Mesenchymal stem cell (in vitro differentiated cells and primary cell): ENCODE results near the gene CYTL1.
"Not testable (repeated sequence)": the region's sequence is repeated elsewhere in the genome, so short reads cannot be mapped to it uniquely, and the experiment has no call there.

Source experiments
- DNase-seq: peaks from one replicate; pipeline ENCODE4 v3.0.0-alpha.2; 2013
- H2AFZ ChIP-seq: one replicate; pipeline ENCODE4 v1.6.1; 2013; ENCODE audit warnings: low read depth, mild to moderate bottlenecking, control low read depth, inconsistent platforms, low read length, moderate library complexity
- H2AK5ac ChIP-seq: 2 replicates; pipeline ENCODE4 v1.6.1; 2013; ENCODE audit warnings: low read length, moderate library complexity, mild to moderate bottlenecking, inconsistent platforms; ENCODE audit not compliant: severe bottlenecking
- H2BK120ac ChIP-seq: one replicate; pipeline ENCODE4 v1.6.1; 2013; ENCODE audit warnings: low read depth, mild to moderate bottlenecking, inconsistent platforms, low read length, moderate library complexity
- H2BK12ac ChIP-seq, 2 experiments: one replicate each; pipeline ENCODE4 v1.6.1; 2013; ENCODE audit warnings: inconsistent platforms in 2 of 2, low read length in 2 of 2, mild to moderate bottlenecking in 2 of 2, moderate library complexity in 2 of 2, control low read depth in 1 of 2
- H2BK15ac ChIP-seq: one replicate; pipeline ENCODE4 v1.6.1; 2013; ENCODE audit warnings: mild to moderate bottlenecking, low read depth, inconsistent platforms; ENCODE audit not compliant: poor library complexity, severe bottlenecking
- H2BK5ac ChIP-seq: 2 replicates; pipeline ENCODE4 v1.6.1; 2013; ENCODE audit warnings: low read depth, mild to moderate bottlenecking, low read length, control low read depth, inconsistent platforms; ENCODE audit not compliant: poor library complexity, severe bottlenecking
- H3K14ac ChIP-seq, 2 experiments: one replicate each; pipeline ENCODE4 v1.6.1; 2013; ENCODE audit warnings: inconsistent platforms in 2 of 2, low read length in 2 of 2, control low read depth in 1 of 2, mild to moderate bottlenecking in 1 of 2, moderate library complexity in 1 of 2
- H3K18ac ChIP-seq, 2 experiments: one replicate each; pipeline ENCODE4 v1.6.1; 2013; ENCODE audit warnings: inconsistent platforms in 2 of 2, low read length in 2 of 2, control low read depth in 1 of 2, low read depth in 1 of 2, mild to moderate bottlenecking in 1 of 2
- H3K23ac ChIP-seq, 2 experiments: one replicate each; pipeline ENCODE4 v1.6.1; 2013; ENCODE audit warnings: inconsistent platforms in 2 of 2, low read length in 2 of 2, mild to moderate bottlenecking in 2 of 2, moderate library complexity in 2 of 2, control low read depth in 1 of 2
- H3K27ac ChIP-seq: 2 replicates; pipeline ENCODE4 v1.5.1; 2013; ENCODE audit warnings: mild to moderate bottlenecking, moderate library complexity, low read length, control low read depth, inconsistent platforms; ENCODE audit not compliant: poor library complexity, severe bottlenecking
- H3K27me3 ChIP-seq, 2 experiments: 2 replicates each; pipeline versions ENCODE4 v1.6.1 to v1.7.0; 2013; ENCODE audit warnings: low read length in 2 of 2, mild to moderate bottlenecking in 2 of 2, moderate library complexity in 2 of 2, control low read depth in 1 of 2, inconsistent platforms in 1 of 2; ENCODE audit not compliant: control insufficient read depth in 1 of 2, insufficient read depth in 1 of 2
- H3K36me3 ChIP-seq, 2 experiments: 2 replicates each; pipeline versions ENCODE4 v1.6.1 to v1.7.0; 2013; ENCODE audit warnings: low read length in 2 of 2, control low read depth in 1 of 2, inconsistent platforms in 1 of 2, low read depth in 1 of 2, mild to moderate bottlenecking in 1 of 2; ENCODE audit not compliant: insufficient read depth in 2 of 2, control insufficient read depth in 1 of 2
- H3K4ac ChIP-seq, 2 experiments: one replicate each; pipeline ENCODE4 v1.6.1; 2013; ENCODE audit warnings: inconsistent platforms in 2 of 2, low read length in 2 of 2, mild to moderate bottlenecking in 2 of 2, moderate library complexity in 2 of 2, control low read depth in 1 of 2, low read depth in 1 of 2
- H3K4me1 ChIP-seq: 2 replicates; pipeline ENCODE4 v1.6.1; 2013; ENCODE audit warnings: low read depth, low read length, control low read depth; ENCODE audit not compliant: control insufficient read depth, insufficient read depth
- H3K4me2 ChIP-seq: 2 replicates; pipeline ENCODE4 v1.6.1; 2013; ENCODE audit warnings: low read length, mild to moderate bottlenecking, inconsistent platforms; ENCODE audit not compliant: poor library complexity, severe bottlenecking
- H3K4me3 ChIP-seq, 2 experiments: 2 replicates each; pipeline versions ENCODE4 v1.5.1 to v1.7.0; 2013; ENCODE audit warnings: low read length in 2 of 2, mild to moderate bottlenecking in 2 of 2, control low read depth in 1 of 2, low read depth in 1 of 2; ENCODE audit not compliant: insufficient read depth in 1 of 2
- H3K79me1 ChIP-seq: replicated peaks from 2 replicates; pipeline ENCODE4 v1.6.1; 2013; ENCODE audit warnings: mild to moderate bottlenecking, control low read depth, low read length, inconsistent platforms; ENCODE audit not compliant: poor library complexity, severe bottlenecking
- H3K9ac ChIP-seq: 2 replicates; pipeline ENCODE4 v1.7.0; 2013; ENCODE audit warnings: mild to moderate bottlenecking, low read length, moderate library complexity
- H3K9me3 ChIP-seq: 2 replicates; pipeline ENCODE4 v1.7.0; 2013; ENCODE audit warnings: mild to moderate bottlenecking, low read length; ENCODE audit not compliant: control insufficient read depth
- H4K8ac ChIP-seq: one replicate; pipeline ENCODE4 v1.6.1; 2013; ENCODE audit warnings: inconsistent platforms, mild to moderate bottlenecking, low read length, moderate library complexity
- H4K91ac ChIP-seq: one replicate; pipeline ENCODE4 v1.6.1; 2013; ENCODE audit warnings: mild to moderate bottlenecking, low read length, inconsistent platforms
- WGBS: methylation state at CpG from one replicate; pipeline ENCODE4 v1.1.7; 2013; ENCODE audit warnings: mixed read lengths; 5-methylcytosine and 5-hydroxymethylcytosine counted together

The CYTL1 gene

GRCh38 chr4:4996935-4997334, 22.3 kb downstream of the CYTL1 start:
- H2AFZ ChIP-seq, H3K9me3 ChIP-seq, H3K14ac ChIP-seq, H2BK15ac ChIP-seq, H3K79me1 ChIP-seq, H2BK120ac ChIP-seq, H2BK5ac ChIP-seq, H3K27ac ChIP-seq, H2AK5ac ChIP-seq, H4K91ac ChIP-seq, H3K9ac ChIP-seq, H3K4me1 ChIP-seq, H3K4me3 ChIP-seq, H3K18ac ChIP-seq, H4K8ac ChIP-seq, H3K23ac ChIP-seq, H2BK12ac ChIP-seq, H3K36me3 ChIP-seq, H3K4ac ChIP-seq, H3K4me2 ChIP-seq: not testable (repeated sequence)
- peak; percentile 20 for DNase-seq
- 67% methylated on average over 1 of the region's 1 CpG for WGBS
- H3K27me3 ChIP-seq = peaks cover 5 to 17% of the 10 kb centered on the region in 2 experiments

GRCh38 chr4:4995908-4996265, 23.4 kb downstream of the CYTL1 start:
- Histone ChIP-seq H3K9me3 (no peaks in the 10 kb centered on the region), H3K79me1 (no peaks in the 10 kb centered on the region), H3K36me3 (no peaks in the 10 kb centered on the region), H2AK5ac (no peak overlapping the region), H3K4me1 (peaks cover 12% of the 10 kb centered on the region), H2BK120ac (no peak overlapping the region), H2BK12ac (no peak overlapping the region), H3K14ac (no peak overlapping the region), H2AFZ (no peak overlapping the region), H2BK5ac (no peak overlapping the region), H2BK15ac (no peak overlapping the region), H3K27me3 (peaks cover 0 to 14% of the 10 kb centered on the region in 2 experiments), H3K23ac (no peak overlapping the region), H3K9ac (no peak overlapping the region), H3K27ac (no peak overlapping the region), H3K4me2 (no peak overlapping the region), H3K18ac (no peak overlapping the region), H4K8ac (no peak overlapping the region), H3K4ac (no peak overlapping the region), H3K4me3 (no peak overlapping the region), H4K91ac (no peak overlapping the region)
- WGBS = 52% methylated on average over 8 of the region's 8 CpGs
- DNase-seq = no peak

GRCh38 chr4:4995103-4995907, 24.0 kb downstream of the CYTL1 start:
- peaks cover 14% of the 10 kb centered on the region for H3K4me1 ChIP-seq
- peak overlapping the region; percentile 85 for H4K8ac ChIP-seq
- H3K36me3 ChIP-seq = no peaks in the 10 kb centered on the region
- H4K91ac ChIP-seq = peak overlapping the region; percentile 86
- 36% methylated on average over 18 of the region's 22 CpGs for WGBS
- peaks cover 0 to 12% of the 10 kb centered on the region in 2 experiments for H3K27me3 ChIP-seq
- H3K9ac ChIP-seq = peak overlapping the region; percentile 27
- H3K27ac ChIP-seq = no peak overlapping the region
- H2AFZ ChIP-seq = no peak overlapping the region
- no peak overlapping the region for H3K4ac ChIP-seq
- no peaks in the 10 kb centered on the region for H3K79me1 ChIP-seq
- DNase-seq = peak; percentile 67
- no peak overlapping the region for H3K14ac ChIP-seq
- H2BK12ac ChIP-seq = peak overlapping the region in 1 of 2 experiments; percentile 21
- H3K9me3 ChIP-seq = no peaks in the 10 kb centered on the region
- H2AK5ac ChIP-seq = no peak overlapping the region
- peak overlapping the region; percentile 6 for H2BK15ac ChIP-seq
- H2BK120ac ChIP-seq = no peak overlapping the region
- H3K18ac ChIP-seq = peak overlapping the region in 1 of 2 experiments; percentile 14
- no peak overlapping the region for H3K4me3 ChIP-seq
- no peak overlapping the region for H2BK5ac ChIP-seq
- no peak overlapping the region for H3K23ac ChIP-seq
- H3K4me2 ChIP-seq = peak overlapping the region; percentile 15

- Histone ChIP-seq H3K79me1 (no peaks in the 10 kb centered on the region), H3K14ac (no peak overlapping the region), H3K4me1 (peaks cover 14% of the 10 kb centered on the region), H3K23ac (no peak overlapping the region), H3K4me2 (no peak overlapping the region), H2BK12ac (peak overlapping the region in 1 of 2 experiments; percentile 21), H4K8ac (no peak overlapping the region), H2BK5ac (no peak overlapping the region), H3K9ac (peak overlapping the region; percentile 27), H3K18ac (no peak overlapping the region), H3K27ac (no peak overlapping the region), H2AFZ (no peak overlapping the region), H2AK5ac (no peak overlapping the region), H2BK120ac (no peak overlapping the region), H3K4ac (no peak overlapping the region), H3K27me3 (peaks cover 0 to 12% of the 10 kb centered on the region in 2 experiments), H3K36me3 (no peaks in the 10 kb centered on the region), H3K4me3 (no peak overlapping the region), H2BK15ac (no peak overlapping the region), H4K91ac (peak overlapping the region; percentile 63), H3K9me3 (no peaks in the 10 kb centered on the region)
- whole genome bisulfite sequencing = 80% methylated on average over 18 of the region's 18 CpGs
- DNase-seq = no peak
Observed at GRCh38 chr4:4994312-4995097, 24.8 kb downstream of the CYTL1 start.
